HG03575 (cell line): Measurements from ENCODE around the gene TMEM170A.

Experiments used
- ATAC-seq: cut with Tn5 transposase; IDR thresholded peaks from one replicate; pipeline ENCODE4 v1.9.1; 2021; ENCODE audit not compliant: unreplicated experiment, insufficient number of reproducible peaks, low FRiP score; ENCODE audit errors: extremely low read depth

TMEM170A gene

GRCh38 chr16:75416904-75417565, 47.5 kb downstream of the TMEM170A start:
- ATAC-seq = no peak

- ATAC-seq = no peak
Observed at GRCh38 chr16:75415169-75415905, 49.2 kb downstream of the TMEM170A start.

GRCh38 chr16:75413951-75414350, 50.5 kb downstream of the TMEM170A start:
- no peak for ATAC-seq

GRCh38 chr16:75406943-75407342, 57.5 kb downstream of the TMEM170A start:
- no peak for ATAC-seq

GRCh38 chr16:75402821-75403475, 61.5 kb downstream of the TMEM170A start:
- ATAC-seq = no peak

- ATAC-seq = no peak
Observed at GRCh38 chr16:75402159-75402820, 62.2 kb downstream of the TMEM170A start.

GRCh38 chr16:75401691-75402090, 62.8 kb downstream of the TMEM170A start:
- ATAC-seq = no peak

GRCh38 chr16:75398333-75398732, 66.2 kb downstream of the TMEM170A start:
- no peak for ATAC-seq

- no peak for ATAC-seq
Observed at GRCh38 chr16:75394941-75395340, 69.5 kb downstream of the TMEM170A start.
